Endothelial cell of umbilical vein (primary cell): ENCODE data around the gene CDK7. TPM values are rescaled to one million over a fixed set of nuclear protein-coding genes. Genes with fewer than 3 reads are reported as not detected.

Experiments
- BruUV-seq: library from RNA; stranded (reverse); fragments of 400-500 nt; replicated peaks from 2 replicates; lab custom pipeline; 2021; lab: Mats Ljungman, UMichigan
- CTCF ChIA-PET: fragments of 300-600, 350-600 bp; sonication (Branson Sonifier 250); formaldehyde crosslinking; loops from one replicate; lab custom pipeline; 2021; ENCODE audit warnings: antibody characterized with exemption, inconsistent platforms; lab: Charles Lee
- POLR2A ChIA-PET: fragments of 300-600, 350-600 bp; sonication (Branson Sonifier 250); formaldehyde crosslinking; loops from one replicate; lab custom pipeline; 2021; ENCODE audit warnings: antibody characterized with exemption, inconsistent platforms; lab: Charles Lee
- DNase-seq: peaks from one replicate; pipeline ENCODE4 v3.0.0-alpha.2; 2011; ENCODE audit warnings: low read depth, low spot score
- FAIRE-seq: peaks from 2 replicates; lab custom pipeline; 2011; peaks lifted over from hg19 to GRCh38; lab: Jason Lieb, UNC
- H2AFZ ChIP-seq: 2 replicates; pipeline ENCODE4 v1.6.0; 2012; ENCODE audit warnings: low read depth, low read length, control low read depth, inconsistent platforms
- H3K27ac ChIP-seq: 2 replicates; pipeline ENCODE4 v1.5.1; 2011; ENCODE audit warnings: low read depth, mild to moderate bottlenecking, control low read depth, low read length, moderate library complexity; ENCODE audit not compliant: insufficient read depth
- H3K27me3 ChIP-seq, 2 experiments: 2 replicates each; pipeline versions ENCODE4 v1.6.0 to v1.6.1; 2011; ENCODE audit warnings: low read length in 2 of 2, mixed read lengths in 1 of 2; ENCODE audit not compliant: control insufficient read depth in 2 of 2, insufficient read depth in 2 of 2
- H3K36me3 ChIP-seq, 2 experiments: 2 replicates in 1 of 2; 3 replicates in 1 of 2; pipeline ENCODE4 v1.5.1; 2011; ENCODE audit warnings: low read length in 2 of 2, mild to moderate bottlenecking in 1 of 2, moderate library complexity in 1 of 2; ENCODE audit not compliant: control insufficient read depth in 2 of 2, insufficient read depth in 2 of 2; ENCODE audit errors: extremely low read depth in 1 of 2
- H3K4me1 ChIP-seq: 3 replicates; pipeline ENCODE4 v1.5.1; 2011; ENCODE audit warnings: mild to moderate bottlenecking, low read length; ENCODE audit not compliant: control insufficient read depth, insufficient read depth; ENCODE audit errors: extremely low read depth
- H3K4me2 ChIP-seq: 2 replicates; pipeline ENCODE4 v1.6.1; 2011; ENCODE audit warnings: low read length, control low read depth, mixed read lengths; ENCODE audit not compliant: insufficient read depth
- H3K4me3 ChIP-seq, 3 experiments: fragments of 200-600 bp in 1 of 3; sonication (generic), shearing (Covaris generic) in 1 of 3; replicated peaks in 1 of 3; 2 replicates each; pipeline ENCODE4 v1.5.1; 2011 to 2016; ENCODE audit warnings: control low read depth in 3 of 3, low read length in 3 of 3, mild to moderate bottlenecking in 2 of 3, inconsistent platforms in 1 of 3, low read depth in 1 of 3, moderate library complexity in 1 of 3; ENCODE audit not compliant: insufficient read depth in 1 of 3
- H3K79me2 ChIP-seq: 2 replicates; pipeline ENCODE4 v1.6.0; 2012; ENCODE audit warnings: low read length, inconsistent platforms; ENCODE audit not compliant: control insufficient read depth, insufficient read depth
- H3K9ac ChIP-seq: replicated peaks from 2 replicates; pipeline ENCODE3; 2011; ENCODE audit warnings: low read length, control low read depth; ENCODE audit not compliant: insufficient read depth; ENCODE audit errors: extremely low read depth
- H3K9me1 ChIP-seq: replicated peaks from 3 replicates; pipeline ENCODE4 v1.6.0; 2011; ENCODE audit warnings: mild to moderate bottlenecking, low read length; ENCODE audit not compliant: control insufficient read depth, insufficient read depth; ENCODE audit errors: extremely low read depth
- H3K9me3 ChIP-seq: replicated peaks from 2 replicates; pipeline ENCODE4 v1.5.1; 2012; ENCODE audit warnings: low read length, inconsistent platforms; ENCODE audit not compliant: control insufficient read depth, insufficient read depth
- H4K20me1 ChIP-seq: replicated peaks from 2 replicates; pipeline ENCODE3; 2011; ENCODE audit warnings: mild to moderate bottlenecking, low read length; ENCODE audit not compliant: control insufficient read depth, insufficient read depth; ENCODE audit errors: extremely low read depth
- CTCF ChIP-seq, 2 donors: IDR thresholded peaks; 1 replicate in 1 of 2; 2 replicates in 1 of 2; pipeline ENCODE4 v1.5.1; 2011; ENCODE audit warnings: low read length in 2 of 2, mild to moderate bottlenecking in 2 of 2, moderate library complexity in 2 of 2, control low read depth in 1 of 2, inconsistent platforms in 1 of 2, low read depth in 1 of 2; ENCODE audit not compliant: insufficient read depth in 1 of 2; ENCODE audit errors: extremely low read depth in 1 of 2
- EZH2 ChIP-seq: IDR thresholded peaks from 2 replicates; pipeline ENCODE4 v1.6.1; 2012; ENCODE audit warnings: borderline replicate concordance, low read depth, mild to moderate bottlenecking, moderate library complexity, low read length, inconsistent platforms; ENCODE audit not compliant: severe bottlenecking
- FOS ChIP-seq: IDR thresholded peaks from 2 replicates; pipeline ENCODE4 v1.6.1; 2011; ENCODE audit warnings: mild to moderate bottlenecking, low read length, moderate library complexity, borderline replicate concordance; ENCODE audit not compliant: insufficient read depth
- GATA2 ChIP-seq: IDR thresholded peaks from 2 replicates; pipeline ENCODE4 v1.7.0; 2011; ENCODE audit warnings: low read depth, mild to moderate bottlenecking, moderate library complexity, mixed read lengths, low read length; ENCODE audit not compliant: insufficient read length, insufficient read depth
- JUN ChIP-seq: IDR thresholded peaks from 2 replicates; pipeline ENCODE4 v1.6.1; 2011; ENCODE audit warnings: borderline replicate concordance, low read depth; ENCODE audit not compliant: insufficient read length, insufficient read depth
- MAX ChIP-seq: IDR thresholded peaks from 2 replicates; pipeline ENCODE4 v1.6.1; 2011; ENCODE audit not compliant: insufficient read depth, insufficient read length
- MYC ChIP-seq: IDR thresholded peaks from one replicate; pipeline ENCODE4 v1.6.1; 2011; ENCODE audit warnings: mild to moderate bottlenecking, low read depth, low read length
- POLR2A ChIP-seq: IDR thresholded peaks from 2 replicates; pipeline ENCODE4 v1.6.1; 2012; ENCODE audit warnings: low read depth, mild to moderate bottlenecking, control low read depth, low read length
- POLR2AphosphoS5 ChIP-seq: IDR thresholded peaks from 2 replicates; pipeline ENCODE4 v1.6.1; 2012; ENCODE audit warnings: low read depth, mild to moderate bottlenecking, control low read depth, low read length, moderate library complexity; ENCODE audit not compliant: insufficient read depth
- dilution Hi-C: fragments of 300-500 bp; cut with MboI; formaldehyde crosslinking; loops from one replicate; pipeline ENCODE4 v1.15.0; 2019; ENCODE audit warnings: low sequenced_read_pairs; ENCODE audit not compliant: extremely low pct_ligation_motif_present
- intact Hi-C: fragments of 100-400 bp; cut with micrococcal nuclease; formaldehyde crosslinking; loops from one replicate; pipeline ENCODE4 v1.10.0; 2022
- polyA plus RNA-seq, 4 experiments: library from polyadenylated mRNA; depleted of rRNA in 3 of 4; stranded (reverse) in 3 of 4; unstranded in 1 of 4; fragments of >200 nt; gene quantifications; 2 replicates each; pipeline versions ENCODE4 v1.2.1 to v1.2.3, GENCODE V29; 2011 to 2012; ENCODE audit warnings: missing spikeins in 1 of 4
- total RNA-seq: library from RNA; stranded (reverse); gene quantifications from 2 replicates; pipeline ENCODE4 v1.2.3, GENCODE V29; 2021

Gene CDK7
- total and polyA plus RNA-seq, 2 donors (not counting 3 experiments of a cell fraction or from before 2014, with no cell fraction given) = 24.6 to 38.1 TPM

- Histone ChIP-seq H2AFZ (no peak overlapping the region), H3K9me3 (no peaks in the 10 kb centered on the region), H3K4me2 (no peak overlapping the region), H4K20me1 (no peaks in the 10 kb centered on the region), H3K27ac (no peak overlapping the region), H3K79me2 (no peaks in the 10 kb centered on the region), H3K9me1 (no peaks in the 10 kb centered on the region), H3K9ac (no peak overlapping the region), H3K36me3 (no peaks in the 10 kb centered on the region), H3K27me3 (no peaks in the 10 kb centered on the region), H3K4me1 (peaks cover 8% of the 10 kb centered on the region), H3K4me3 (no peak overlapping the region)
- no TSS peak for BruUV-seq
- ChIA-PET POLR2A (no interaction called here), CTCF (no interaction called here)
- DNase-seq (no peak), FAIRE-seq (no peak)
- TF ChIP-seq POLR2AphosphoS5 (no peak), GATA2 (no peak), FOS (no peak), CTCF (IDR thresholded peaks at IDR 0.05; ENCODE audit: extremely low read depth in 1 of 2, insufficient read depth in 1 of 2, low read depth in 1 of 2, low read length in 2 of 2) (no peak), POLR2A (no peak), EZH2 (no peak), MAX (no peak), MYC (no peak), JUN (no peak)
- intact Hi-C loops = no loop called here
- dilution Hi-C loops = no loop called here
These were observed 64.9 kb downstream of the CDK7 start for GRCh38 chr5:69299625-69300024.
